ENCODE results near the gene NAA25.

GRCh38 chr12:111980598-111980997 lies 128.0 kb downstream of the NAA25 start:
- no peak for TF ChIP-seq UBTF (IDR thresholded peaks at IDR 0.05; ENCODE audit: borderline replicate concordance in 1 of 2, low read depth in 2 of 2, low read length in 2 of 2)
- TF ChIP-seq CTCF (IDR thresholded peaks at IDR 0.05 in 2 of 3, conservative IDR thresholded peaks at IDR 0.05 in 1 of 3; ENCODE audit: insufficient read depth in 2 of 3, low read depth in 1 of 3, low read length in 3 of 3) = no peak
- no peak for TF ChIP-seq ZNF12 (CRISPR knock-in tag; IDR thresholded peaks at IDR 0.05)
- TF ChIP-seq SETDB1 (IDR thresholded peaks at IDR 0.05; ENCODE audit: low read length) = no peak
- no peak for TF ChIP-seq GTF2F1 (IDR thresholded peaks at IDR 0.05; ENCODE audit: low read depth, low read length)
- TF ChIP-seq EP300 (IDR thresholded peaks at IDR 0.05; ENCODE audit: low read length) = no peak
- no peak for TF ChIP-seq PKNOX1 (IDR thresholded peaks at IDR 0.05)
